ENCODE data around the gene ANKRA2.
A peak's percentile ranks its signal among the peaks of the same experiment; 100 is the strongest.
"Not testable (repeated sequence)": the region's sequence is repeated elsewhere in the genome, so short reads cannot be mapped to it uniquely, and the experiment has no call there.

The ANKRA2 gene

GRCh38 chr5:73545403-73545779, 20.0 kb downstream of the ANKRA2 start:
- no peak for DNase-seq (ENCODE audit: low spot score)

GRCh38 chr5:73544429-73545402, 20.7 kb downstream of the ANKRA2 start:
- peak; percentile 54 for DNase-seq (ENCODE audit: low spot score)

- no peak for DNase-seq (ENCODE audit: low spot score)
These were observed 23.4 kb downstream of the ANKRA2 start for GRCh38 chr5:73542020-73542419.

GRCh38 chr5:73540192-73540591, 25.2 kb downstream of the ANKRA2 start:
- no peak for DNase-seq (ENCODE audit: low spot score)

- no peak for DNase-seq (ENCODE audit: low spot score)
These were observed 25.7 kb downstream of the ANKRA2 start for GRCh38 chr5:73539730-73540129.

- DNase-seq (ENCODE audit: low spot score): no peak
These were observed 30.5 kb downstream of the ANKRA2 start for GRCh38 chr5:73534971-73535370.

- DNase-seq (ENCODE audit: low spot score): no peak
These were observed 31.3 kb downstream of the ANKRA2 start for GRCh38 chr5:73534011-73534644.

GRCh38 chr5:73532195-73532594, 33.2 kb downstream of the ANKRA2 start:
- DNase-seq (ENCODE audit: low spot score): no peak

- no peak for DNase-seq (ENCODE audit: low spot score)
These were observed 34.1 kb downstream of the ANKRA2 start for GRCh38 chr5:73531356-73531755.

- DNase-seq (ENCODE audit: low spot score): no peak
These were observed 36.4 kb downstream of the ANKRA2 start for GRCh38 chr5:73529081-73529480.

- DNase-seq (ENCODE audit: low spot score): no peak
These were observed 37.2 kb downstream of the ANKRA2 start for GRCh38 chr5:73528248-73528647.

GRCh38 chr5:73525606-73526203, 39.7 kb downstream of the ANKRA2 start:
- no peak for DNase-seq (ENCODE audit: low spot score)

- no peak for DNase-seq (ENCODE audit: low spot score)
These were observed 41.6 kb downstream of the ANKRA2 start for GRCh38 chr5:73523861-73524260.

GRCh38 chr5:73522989-73523388, 42.5 kb downstream of the ANKRA2 start:
- no peak for DNase-seq (ENCODE audit: low spot score)

GRCh38 chr5:73519531-73520283, 45.7 kb downstream of the ANKRA2 start:
- peak; percentile 82 for DNase-seq (ENCODE audit: low spot score)

- DNase-seq (ENCODE audit: low spot score): peak; percentile 36
These were observed 50.2 kb downstream of the ANKRA2 start for GRCh38 chr5:73515232-73515631.

GRCh38 chr5:73514418-73514817, 51.0 kb downstream of the ANKRA2 start:
- DNase-seq (ENCODE audit: low spot score): no peak

GRCh38 chr5:73513996-73514395, 51.4 kb downstream of the ANKRA2 start:
- DNase-seq (ENCODE audit: low spot score): peak; percentile 54

- not testable (repeated sequence) for DNase-seq (ENCODE audit: low spot score)
These were observed 56.9 kb downstream of the ANKRA2 start for GRCh38 chr5:73508521-73508920.

- DNase-seq (ENCODE audit: low spot score): no peak
These were observed 58.4 kb downstream of the ANKRA2 start for GRCh38 chr5:73507062-73507461.

GRCh38 chr5:73506459-73506955, 58.9 kb downstream of the ANKRA2 start:
- DNase-seq (ENCODE audit: low spot score): no peak

Measured in LoVo (cell line).